Activated T-cell treated with anti-CD3 and anti-CD28 coated beads, Interleukin-2, amount 50 U/mL, for 4 hours (primary cell): ENCODE measurements around the gene RHBG. TPM values are rescaled to one million over a fixed set of nuclear protein-coding genes. Genes with fewer than 3 reads are reported as not detected.
"Not testable (repeated sequence)": the region's sequence is repeated elsewhere in the genome, so short reads cannot be mapped to it uniquely, and the experiment has no call there.

Source experiments
- ATAC-seq, 2 donors: fragments of 200-7000 bp; cut with Tn5 transposase; one replicate each; pipeline ENCODE4 v1.10.0; 2021
- DNase-seq: peaks from one replicate; pipeline ENCODE4 v3.0.0-alpha.2; 2020
- H3K27me3 Mint-ChIP-seq: one replicate; pipeline ENCODE4 v1.8.0; 2021; ENCODE audit warnings: low read depth, mixed read lengths
- H3K36me3 Mint-ChIP-seq: one replicate; pipeline ENCODE4 v1.8.0; 2022; ENCODE audit warnings: mixed read lengths; ENCODE audit not compliant: insufficient read depth
- H3K4me1 Mint-ChIP-seq: one replicate; pipeline ENCODE4 v1.8.0; 2021; ENCODE audit warnings: low read depth, mixed read lengths
- H3K4me3 Mint-ChIP-seq: one replicate; pipeline ENCODE4 v1.8.0; 2021; ENCODE audit warnings: mild to moderate bottlenecking, moderate library complexity, mixed read lengths
- H3K9me3 Mint-ChIP-seq: one replicate; pipeline ENCODE4 v1.8.0; 2021; ENCODE audit warnings: mixed read lengths
- total RNA-seq, 3 donors: library from RNA; stranded (reverse); gene quantifications; one replicate each; pipeline ENCODE4 v1.2.1, GENCODE V29; 2021

RHBG gene
- total RNA-seq, 3 donors from 2014 or later: not detected

- H3K4me3 Mint-ChIP-seq, H3K36me3 Mint-ChIP-seq, H3K4me1 Mint-ChIP-seq, ATAC-seq, H3K9me3 Mint-ChIP-seq, DNase-seq: not testable (repeated sequence)
- H3K27me3 Mint-ChIP-seq: peaks cover 30% of the 10 kb centered on the region
Measured at GRCh38 chr1:156352481-156352880, 16.5 kb upstream of the RHBG start.

GRCh38 chr1:156356262-156356874 lies 12.6 kb upstream of the RHBG start:
- no peaks in the 10 kb centered on the region for H3K9me3 Mint-ChIP-seq
- no peaks in the 10 kb centered on the region for H3K36me3 Mint-ChIP-seq
- H3K27me3 Mint-ChIP-seq: peaks cover 38% of the 10 kb centered on the region
- H3K4me1 Mint-ChIP-seq: peaks cover 7% of the 10 kb centered on the region
- no peak overlapping the region for H3K4me3 Mint-ChIP-seq
- peak; percentile 71 to 74 for ATAC-seq
- DNase-seq: no peak

- Mint-ChIP-seq H3K4me3 (no peak overlapping the region), H3K4me1 (peaks cover 7% of the 10 kb centered on the region), H3K27me3 (peaks cover 38% of the 10 kb centered on the region), H3K9me3 (no peaks in the 10 kb centered on the region), H3K36me3 (no peaks in the 10 kb centered on the region)
- DNase-seq: peak; percentile 62
- ATAC-seq: peak; percentile 91 to 96
Measured at GRCh38 chr1:156356875-156357534, 12.0 kb upstream of the RHBG start.

- Mint-ChIP-seq H3K27me3 (peaks cover 38% of the 10 kb centered on the region), H3K9me3 (no peaks in the 10 kb centered on the region), H3K4me1 (peaks cover 7% of the 10 kb centered on the region), H3K4me3 (no peak overlapping the region), H3K36me3 (no peaks in the 10 kb centered on the region)
- ATAC-seq (no peak), DNase-seq (no peak)
Measured at GRCh38 chr1:156357977-156358376, 11.0 kb upstream of the RHBG start.

GRCh38 chr1:156358641-156359040 lies 10.4 kb upstream of the RHBG start:
- no peak for ATAC-seq
- Mint-ChIP-seq H3K4me1 (peaks cover 7% of the 10 kb centered on the region), H3K4me3 (no peak overlapping the region)

GRCh38 chr1:156359249-156359648 lies 9.8 kb upstream of the RHBG start:
- no peaks in the 10 kb centered on the region for H3K36me3 Mint-ChIP-seq
- DNase-seq (no peak), ATAC-seq (no peak)
- H3K4me3 Mint-ChIP-seq: no peak overlapping the region
- H3K27me3 Mint-ChIP-seq: peaks cover 41% of the 10 kb centered on the region
- peaks cover 7% of the 10 kb centered on the region for H3K4me1 Mint-ChIP-seq
- no peaks in the 10 kb centered on the region for H3K9me3 Mint-ChIP-seq

More at GRCh38 chr1:156358641-156359040, 10.4 kb upstream of the RHBG start:
- H3K27me3 Mint-ChIP-seq: peaks cover 40% of the 10 kb centered on the region
- no peaks in the 10 kb centered on the region for H3K36me3 Mint-ChIP-seq
- H3K9me3 Mint-ChIP-seq: no peaks in the 10 kb centered on the region
- no peak for DNase-seq

GRCh38 chr1:156359973-156360372 lies 9.0 kb upstream of the RHBG start:
- ATAC-seq (no peak), DNase-seq (no peak)
- Mint-ChIP-seq H3K36me3 (no peaks in the 10 kb centered on the region), H3K4me1 (peaks cover 7% of the 10 kb centered on the region), H3K4me3 (no peak overlapping the region), H3K9me3 (no peaks in the 10 kb centered on the region), H3K27me3 (peaks cover 38% of the 10 kb centered on the region)

GRCh38 chr1:156360534-156360933 lies 8.5 kb upstream of the RHBG start:
- Mint-ChIP-seq H3K27me3 (peaks cover 36% of the 10 kb centered on the region), H3K4me3 (no peak overlapping the region), H3K4me1 (peaks cover 7% of the 10 kb centered on the region), H3K9me3 (no peaks in the 10 kb centered on the region), H3K36me3 (no peaks in the 10 kb centered on the region)
- DNase-seq (no peak), ATAC-seq (no peak)

- ATAC-seq: no peak
- Mint-ChIP-seq H3K27me3 (peaks cover 36% of the 10 kb centered on the region), H3K4me3 (no peak overlapping the region), H3K9me3 (no peaks in the 10 kb centered on the region), H3K4me1 (peaks cover 3% of the 10 kb centered on the region), H3K36me3 (no peaks in the 10 kb centered on the region)
- no peak for DNase-seq
Measured at GRCh38 chr1:156365754-156366153, 3.3 kb upstream of the RHBG start.

GRCh38 chr1:156366378-156367166 lies 2.4 kb upstream of the RHBG start:
- DNase-seq (no peak), ATAC-seq (no peak)
- Mint-ChIP-seq H3K4me1 (peaks cover 3% of the 10 kb centered on the region), H3K4me3 (no peak overlapping the region), H3K36me3 (no peaks in the 10 kb centered on the region), H3K27me3 (peaks cover 42% of the 10 kb centered on the region), H3K9me3 (no peaks in the 10 kb centered on the region)

GRCh38 chr1:156367383-156368156 lies 1.4 kb upstream of the RHBG start:
- H3K9me3 Mint-ChIP-seq: no peaks in the 10 kb centered on the region
- H3K27me3 Mint-ChIP-seq: peaks cover 51% of the 10 kb centered on the region
- DNase-seq (no peak), ATAC-seq (no peak)
- no peaks in the 10 kb centered on the region for H3K36me3 Mint-ChIP-seq
- peaks cover 3% of the 10 kb centered on the region for H3K4me1 Mint-ChIP-seq
- H3K4me3 Mint-ChIP-seq: no peak overlapping the region

GRCh38 chr1:156368157-156368658 lies 803 bp upstream of the RHBG start:
- Mint-ChIP-seq H3K9me3 (no peaks in the 10 kb centered on the region), H3K27me3 (peaks cover 55% of the 10 kb centered on the region), H3K36me3 (no peaks in the 10 kb centered on the region), H3K4me1 (peaks cover 3% of the 10 kb centered on the region), H3K4me3 (no peak overlapping the region)
- no peak for DNase-seq
- ATAC-seq: no peak

GRCh38 chr1:156369685-156370286 lies 775 bp downstream of the RHBG start:
- H3K9me3 Mint-ChIP-seq, H3K4me3 Mint-ChIP-seq, H3K36me3 Mint-ChIP-seq, H3K4me1 Mint-ChIP-seq, ATAC-seq, DNase-seq: not testable (repeated sequence)
- H3K27me3 Mint-ChIP-seq: peaks cover 51% of the 10 kb centered on the region
